ENCODE data around the gene ARHGDIB.

The ARHGDIB gene

DNA sequence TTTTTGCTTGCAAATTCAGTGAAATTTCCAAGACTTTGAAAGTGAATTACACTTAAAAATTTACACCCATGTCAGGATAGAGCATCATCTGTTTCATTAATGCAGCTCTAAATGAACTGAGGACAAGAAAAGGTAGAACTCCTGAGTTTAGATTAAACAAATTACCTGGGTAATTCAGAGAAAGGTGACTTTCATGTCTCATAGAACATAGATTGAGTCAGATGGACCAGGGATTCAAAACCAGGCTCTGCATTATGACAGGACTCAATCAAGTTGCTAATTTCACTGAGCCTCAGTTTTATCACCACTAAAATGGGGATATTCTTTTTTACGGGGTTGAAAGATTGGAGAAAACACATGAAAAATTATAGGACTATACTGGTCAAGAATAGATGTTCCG, 4.5 kb downstream of the ARHGDIB start:
- no peak for DNase-seq

DNA sequence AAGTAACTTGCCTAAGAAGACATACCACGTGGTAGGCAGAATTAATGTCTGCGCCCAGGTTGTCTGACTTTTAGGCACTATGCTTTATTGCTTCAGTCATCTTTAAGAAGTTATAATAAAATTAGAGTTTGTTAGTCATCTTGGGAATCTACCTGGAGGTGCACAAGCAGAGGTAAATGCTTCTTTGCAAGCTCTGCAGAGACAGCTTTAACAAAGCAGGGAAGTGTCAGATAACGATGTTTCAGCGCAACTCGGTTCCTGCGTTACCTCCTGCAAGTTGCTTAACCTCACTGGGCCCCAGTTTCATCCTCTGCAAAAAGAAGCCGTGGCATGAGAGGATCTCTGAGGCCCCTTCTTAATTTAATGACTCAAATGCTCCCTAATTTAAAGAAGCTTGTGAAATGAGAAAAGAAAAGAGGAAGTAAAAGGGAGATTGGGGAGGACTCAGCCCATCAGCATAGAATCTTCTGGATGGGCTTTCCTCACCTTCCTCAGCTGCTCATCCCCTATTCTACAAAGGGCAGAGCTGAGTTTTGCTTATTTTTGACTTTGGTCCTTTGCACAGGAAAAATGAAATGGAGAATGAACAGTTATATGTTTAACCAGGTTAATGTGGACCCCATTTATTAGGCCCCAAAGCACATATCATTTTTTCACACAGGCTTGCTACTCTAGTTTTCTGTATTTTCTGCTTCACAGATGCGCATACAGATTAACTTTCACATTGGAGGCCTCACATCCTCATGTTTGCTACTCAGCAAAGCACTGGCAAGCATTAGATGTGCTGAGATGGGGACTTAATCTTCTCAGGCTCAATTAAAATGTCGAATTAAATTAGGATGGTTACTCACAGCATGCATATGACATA, 5.1 kb downstream of the ARHGDIB start:
- DNase-seq, result peak in 1 of 51 donors; percentile 19

DNA sequence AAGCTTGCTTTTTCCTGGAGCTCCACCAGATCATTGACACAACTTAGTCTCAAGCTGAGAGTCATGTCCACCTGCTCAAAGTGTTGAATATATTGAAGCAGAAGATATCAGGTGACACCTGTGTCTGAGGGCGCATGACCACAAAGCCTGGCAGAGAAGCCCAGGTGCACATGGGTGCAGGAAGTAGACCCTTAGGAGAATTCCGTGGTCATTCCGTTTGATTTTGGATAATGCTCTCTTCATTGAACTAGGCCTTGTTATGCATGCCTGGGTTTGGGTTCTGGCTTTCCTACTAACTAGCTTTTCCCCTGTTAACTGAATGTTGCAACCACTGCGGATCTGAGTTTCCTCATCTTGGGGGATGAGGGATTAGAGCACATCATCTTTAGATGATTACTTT, 7.1 kb downstream of the ARHGDIB start:
- no peak for DNase-seq

DNA sequence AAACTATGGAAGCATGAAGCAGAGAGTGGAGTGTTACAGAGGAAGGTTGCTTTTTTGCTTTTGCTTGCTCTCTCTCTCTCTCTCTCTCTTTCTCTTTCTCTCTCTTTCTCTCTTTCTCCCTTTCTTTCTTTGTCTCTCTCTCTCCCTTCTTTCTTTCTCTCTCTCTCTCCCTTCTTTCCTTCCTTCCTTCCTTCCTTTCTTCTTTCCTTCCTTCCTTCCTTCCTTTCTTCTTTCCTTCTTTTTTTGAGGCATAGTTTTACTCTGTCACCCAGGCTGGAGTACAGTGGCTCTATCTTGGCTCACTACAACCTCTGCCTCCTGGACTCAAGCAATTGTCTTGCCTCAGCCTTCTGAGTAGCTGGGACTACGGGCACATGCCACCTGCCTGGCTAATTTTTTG, 7.6 kb downstream of the ARHGDIB start:
- no peak for DNase-seq

DNA sequence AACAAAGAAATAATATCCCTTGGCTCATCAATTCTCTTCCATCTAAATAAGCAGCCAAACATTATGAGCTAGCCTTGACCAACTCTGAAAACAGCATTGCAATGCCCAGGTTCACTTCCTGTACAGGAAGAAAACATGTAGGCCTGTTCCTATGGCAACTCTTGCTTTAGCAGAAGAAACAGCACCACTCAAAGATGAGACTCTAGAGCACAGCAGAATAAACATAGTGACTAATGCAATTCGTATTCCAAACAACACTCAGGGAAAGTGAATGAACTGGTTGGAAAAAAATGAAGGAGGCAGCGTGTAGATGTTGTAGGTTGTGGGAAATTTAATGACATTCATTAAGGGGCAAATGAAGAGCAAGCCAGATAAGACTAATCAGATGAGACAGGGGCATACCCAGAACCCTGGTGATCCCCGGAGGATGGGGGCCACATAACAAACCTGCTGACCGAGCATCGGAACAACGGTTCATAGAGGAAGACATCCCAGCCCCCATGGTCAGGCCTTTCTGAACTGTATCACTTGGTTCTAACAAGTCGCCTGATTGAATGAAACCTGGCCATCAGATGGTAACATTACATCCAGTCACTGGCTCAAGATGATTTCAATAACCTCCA, 9.0 kb downstream of the ARHGDIB start:
- DNase-seq, result peak in 1 of 51 donors; percentile 12

DNA sequence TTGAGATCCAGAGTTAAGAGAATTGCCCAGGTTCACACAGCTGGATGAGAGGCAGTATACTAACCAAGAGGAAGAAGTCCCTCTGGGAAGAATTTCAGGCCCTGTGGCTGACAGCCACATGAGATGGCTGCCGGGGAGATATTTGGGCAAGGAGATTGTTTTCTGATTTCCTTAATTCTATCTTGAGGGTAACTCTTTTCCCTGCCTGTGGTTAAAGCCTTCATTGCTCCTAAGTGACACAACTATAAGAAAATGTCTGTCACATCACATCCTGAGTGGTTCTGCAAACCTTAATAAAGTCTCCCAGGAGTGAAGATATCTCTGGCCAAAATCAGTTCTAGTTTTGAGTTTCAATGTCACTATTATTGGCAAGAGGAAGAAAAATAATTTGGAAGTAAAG, 9.6 kb downstream of the ARHGDIB start:
- DNase-seq, result no peak

DNA sequence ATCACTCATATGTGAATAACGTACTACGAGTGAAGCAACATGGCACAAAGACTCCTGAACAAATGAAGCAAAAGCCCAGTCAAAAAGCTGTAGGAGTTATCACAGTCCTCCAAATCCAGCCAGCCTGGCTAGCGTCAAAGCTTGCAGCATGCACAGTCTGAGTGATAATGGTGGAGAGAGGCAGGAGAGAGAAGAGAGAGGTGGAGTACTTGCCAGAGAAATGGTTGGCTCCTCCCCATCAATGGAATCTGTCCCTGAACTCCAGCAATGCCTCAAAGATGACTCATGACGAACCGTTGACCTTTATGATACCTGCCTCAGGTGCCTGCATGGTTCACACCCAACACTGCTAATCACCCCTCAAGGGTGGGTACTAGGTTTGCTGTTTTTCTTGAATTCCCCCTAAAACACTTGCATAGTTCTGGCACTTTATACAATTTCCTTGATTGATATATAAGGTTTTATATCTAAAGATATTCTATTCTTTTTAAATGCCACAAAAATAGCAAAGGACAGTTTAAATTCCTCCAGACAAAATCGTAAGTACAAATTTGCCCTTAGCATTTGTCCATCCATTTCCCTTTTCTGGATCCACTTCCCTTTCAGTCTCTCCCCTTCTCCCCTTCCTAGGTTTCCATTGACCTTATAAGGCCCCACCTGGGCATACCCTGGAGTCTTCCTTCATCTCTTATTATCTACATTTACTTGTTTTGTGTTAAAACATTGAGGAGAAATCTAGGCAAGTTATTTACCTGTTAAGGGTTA, 10.2 kb downstream of the ARHGDIB start:
- DNase-seq, result no peak

DNA sequence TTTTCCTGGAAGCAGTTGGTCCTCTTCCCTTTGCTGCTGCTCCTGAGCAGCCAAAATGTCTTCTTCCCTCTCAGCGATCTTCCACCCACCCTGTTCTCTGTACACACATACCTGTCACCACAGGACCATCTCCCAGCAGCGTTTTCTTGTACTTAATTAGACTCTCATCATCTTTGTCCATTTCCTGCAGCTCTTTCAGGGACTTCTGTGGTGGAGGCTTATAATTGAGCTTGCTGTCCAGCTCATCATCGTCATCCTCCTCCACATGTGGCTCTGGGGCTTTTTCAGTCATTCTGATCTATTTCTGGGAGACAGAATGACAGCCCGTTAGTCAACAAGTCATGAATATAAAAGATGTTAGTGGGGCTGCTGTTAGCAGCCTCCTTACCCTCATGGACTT, 11.0 kb downstream of the ARHGDIB start:
- no peak for DNase-seq

DNA sequence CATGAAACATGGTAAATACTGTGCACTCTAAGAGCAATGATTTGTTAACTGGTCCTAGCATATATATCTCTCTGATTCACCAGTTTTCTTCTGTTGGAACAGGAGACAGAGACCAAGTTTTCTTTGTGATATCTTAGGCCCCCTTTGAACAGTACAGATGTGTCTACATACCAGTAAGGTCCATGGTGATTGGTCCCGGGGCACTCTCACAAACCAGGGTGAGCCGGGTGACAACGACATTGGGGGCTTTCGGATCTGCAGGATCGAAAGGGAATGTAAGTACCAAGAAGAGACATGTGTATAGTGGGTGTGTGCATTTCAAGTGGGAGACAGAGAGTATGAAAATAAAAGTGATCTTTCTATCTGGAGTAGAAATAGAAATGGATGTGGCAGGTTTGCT, 11.8 kb downstream of the ARHGDIB start:
- DNase-seq, result no peak

DNA sequence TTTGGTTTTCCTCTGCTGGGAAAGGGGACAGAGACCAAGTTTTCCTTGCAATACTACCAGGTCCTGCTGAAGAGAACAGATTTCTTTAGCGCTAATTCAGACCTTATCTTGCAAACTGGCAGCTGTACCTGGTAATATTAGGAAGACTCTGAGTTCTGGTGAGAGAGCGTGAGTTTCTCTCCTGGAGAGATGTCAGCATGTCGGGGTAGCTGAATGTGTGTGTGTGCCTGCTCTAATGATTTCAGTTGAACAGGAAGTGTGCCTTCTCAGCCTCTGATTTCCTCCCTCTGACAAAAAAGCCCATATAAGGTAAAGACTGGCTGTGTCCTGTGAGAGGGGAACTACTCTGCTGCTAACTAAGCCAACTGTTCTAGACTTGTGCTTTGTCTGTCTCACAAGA, 12.7 kb downstream of the ARHGDIB start:
- peak in 1 of 51 donors; percentile 57 for DNase-seq

DNA sequence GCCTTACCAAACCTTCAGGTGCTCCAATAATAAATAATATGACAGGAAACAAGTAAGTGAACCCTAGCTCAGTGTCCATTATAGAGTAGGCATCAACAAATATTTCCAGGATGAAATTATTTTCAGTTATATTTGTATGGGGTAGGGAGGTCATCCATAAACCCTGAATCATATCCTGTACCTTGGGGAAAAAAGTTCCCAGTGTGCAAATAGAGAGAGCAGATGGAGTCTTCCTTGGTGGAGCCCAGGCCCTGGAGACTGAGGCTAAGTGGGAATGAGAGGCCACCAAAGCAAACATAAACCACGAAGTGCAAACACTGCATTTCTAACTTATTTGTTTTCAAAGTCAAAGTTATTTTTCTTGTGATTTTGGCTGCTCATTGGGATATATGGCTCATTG, 14.5 kb downstream of the ARHGDIB start:
- no peak for DNase-seq

DNA sequence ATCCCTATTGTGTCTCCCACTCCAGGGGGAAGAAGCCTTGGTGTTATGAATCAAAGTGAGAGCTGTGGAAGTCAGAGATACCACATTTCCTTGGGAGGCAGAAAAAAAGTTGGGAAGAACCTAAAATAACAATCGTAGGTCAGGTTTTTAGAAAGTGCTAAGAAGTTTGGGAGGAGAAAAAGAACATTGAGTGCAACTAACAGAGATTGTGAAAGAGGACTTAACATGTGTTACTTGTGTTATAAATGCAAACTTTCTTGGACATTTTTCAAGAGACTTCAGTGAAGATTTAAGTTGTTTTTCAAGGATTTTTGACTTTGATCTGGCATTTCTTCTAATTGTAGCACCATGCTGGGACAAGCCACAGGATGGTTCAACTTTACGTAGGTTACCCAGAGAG, 15.2 kb downstream of the ARHGDIB start:
- DNase-seq, result no peak

DNA sequence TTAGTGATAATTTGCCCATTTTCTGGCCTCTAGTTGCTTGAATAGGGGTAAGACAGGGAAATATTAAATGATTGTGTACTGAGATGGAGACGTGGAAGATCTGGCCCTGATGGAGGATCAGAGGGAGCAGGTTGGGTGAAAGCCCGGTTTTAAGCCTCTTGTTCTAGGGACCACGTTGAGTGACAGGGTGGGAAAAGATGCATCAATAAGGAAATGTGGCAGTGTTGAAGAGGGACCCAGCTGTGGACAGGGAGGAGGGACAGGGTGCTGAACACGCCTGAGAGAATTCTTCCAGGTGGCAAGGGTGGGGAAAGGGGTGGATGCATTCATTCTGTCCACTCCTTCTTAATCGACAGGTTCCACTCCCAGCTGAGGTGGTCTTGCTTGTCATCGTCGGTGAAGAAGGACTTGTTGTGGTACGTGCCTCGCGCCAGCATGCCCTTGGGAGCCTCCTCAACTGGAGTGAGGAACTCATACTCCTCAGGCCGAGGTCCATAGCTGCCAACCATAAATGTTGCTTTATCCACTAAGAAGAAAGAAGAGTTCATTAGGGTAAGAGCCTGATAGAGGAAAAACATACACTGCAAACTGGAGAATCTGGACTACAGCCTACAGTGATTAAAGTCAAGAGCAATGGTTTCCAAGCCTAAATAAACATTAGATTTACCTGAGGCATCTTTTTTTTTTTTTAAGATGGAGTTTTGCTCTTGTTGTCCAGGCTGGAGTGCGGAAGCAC, 19.0 kb downstream of the ARHGDIB start:
- no peak for DNase-seq

DNA sequence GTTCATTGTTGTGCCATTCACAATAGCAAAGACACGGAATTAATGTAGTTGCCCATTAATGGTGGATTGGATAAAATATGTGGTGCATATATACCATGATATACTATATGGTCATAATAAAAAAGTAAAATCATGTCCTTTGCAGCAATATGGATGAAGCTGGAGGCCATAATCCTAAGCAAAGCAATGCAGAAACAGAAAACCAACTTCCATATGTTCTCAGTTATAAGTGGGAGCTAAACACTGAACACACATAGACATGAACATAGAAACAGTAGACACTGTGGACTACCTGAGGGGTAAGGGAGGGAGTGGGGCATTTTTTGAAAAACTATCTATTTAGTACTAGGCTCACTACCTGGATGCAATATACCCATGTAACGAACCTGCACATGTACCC, 20.0 kb downstream of the ARHGDIB start:
- DNase-seq, result no peak

DNA sequence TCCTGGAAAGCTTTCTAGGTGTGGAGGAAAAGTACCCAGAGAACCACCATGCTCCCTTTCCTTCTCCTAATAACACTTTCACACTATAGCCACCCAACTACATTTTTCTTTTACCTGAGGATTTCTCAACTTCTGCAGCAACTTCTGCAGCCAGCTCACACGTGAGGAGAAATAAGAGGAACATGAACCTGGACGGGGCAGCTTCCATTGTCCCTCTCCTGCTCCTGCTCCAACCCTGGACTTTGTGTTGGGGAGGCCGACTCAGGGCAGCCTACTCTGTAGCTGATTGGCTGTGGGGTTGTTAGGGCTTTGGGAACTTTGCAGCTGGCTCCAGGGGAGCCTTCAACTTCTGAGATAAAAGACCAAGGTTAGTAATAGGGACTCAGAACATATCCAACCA, 23.1 kb downstream of the ARHGDIB start, which contains the start of gene ERP27:
Gene ERP27, minus strand, starts transcription at position 237 of the 400 bp plus-strand sequence. Its CDS starts 29 bp downstream, at position 208.
- no peak for DNase-seq

DNA sequence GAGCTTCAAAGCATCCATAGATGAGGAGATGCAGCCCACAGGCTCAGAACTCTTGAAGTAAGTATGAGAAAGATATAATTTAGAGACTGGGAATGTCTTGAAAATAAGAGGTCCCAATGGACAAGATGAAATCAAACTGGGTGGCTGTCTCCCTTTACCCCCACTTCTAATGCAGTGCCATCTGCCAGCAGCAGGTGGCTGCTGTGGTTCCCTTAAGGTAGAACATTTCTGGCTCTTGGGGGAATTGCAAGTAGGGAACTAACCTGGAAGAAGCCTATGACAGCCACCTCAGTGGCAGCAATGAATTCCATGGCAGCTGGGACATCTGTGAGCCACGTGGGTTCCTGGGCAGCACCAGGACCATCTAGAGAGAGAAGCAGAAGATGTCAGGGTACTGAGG, 23.7 kb downstream of the ARHGDIB start:
- no peak for DNase-seq

DNA sequence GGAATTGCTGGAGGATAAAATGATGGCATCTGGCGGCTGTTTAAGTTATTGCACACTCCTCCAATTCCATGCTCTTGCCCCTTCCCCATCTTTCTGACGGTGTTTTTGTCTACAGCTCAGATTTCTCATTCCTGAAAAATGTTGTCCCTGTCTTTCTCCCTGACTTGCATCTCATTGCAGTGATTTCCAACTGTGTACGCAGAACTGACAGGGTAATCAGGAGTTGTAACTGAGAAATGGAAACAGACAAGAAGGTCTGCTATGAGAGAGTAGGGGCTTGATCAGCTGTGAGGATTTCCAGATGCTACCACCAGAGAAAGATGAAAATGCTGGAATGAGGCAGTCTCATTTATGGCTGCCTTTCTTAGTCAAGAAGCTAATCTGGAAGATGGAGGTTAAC, 24.4 kb downstream of the ARHGDIB start:
- DNase-seq, result no peak

DNA sequence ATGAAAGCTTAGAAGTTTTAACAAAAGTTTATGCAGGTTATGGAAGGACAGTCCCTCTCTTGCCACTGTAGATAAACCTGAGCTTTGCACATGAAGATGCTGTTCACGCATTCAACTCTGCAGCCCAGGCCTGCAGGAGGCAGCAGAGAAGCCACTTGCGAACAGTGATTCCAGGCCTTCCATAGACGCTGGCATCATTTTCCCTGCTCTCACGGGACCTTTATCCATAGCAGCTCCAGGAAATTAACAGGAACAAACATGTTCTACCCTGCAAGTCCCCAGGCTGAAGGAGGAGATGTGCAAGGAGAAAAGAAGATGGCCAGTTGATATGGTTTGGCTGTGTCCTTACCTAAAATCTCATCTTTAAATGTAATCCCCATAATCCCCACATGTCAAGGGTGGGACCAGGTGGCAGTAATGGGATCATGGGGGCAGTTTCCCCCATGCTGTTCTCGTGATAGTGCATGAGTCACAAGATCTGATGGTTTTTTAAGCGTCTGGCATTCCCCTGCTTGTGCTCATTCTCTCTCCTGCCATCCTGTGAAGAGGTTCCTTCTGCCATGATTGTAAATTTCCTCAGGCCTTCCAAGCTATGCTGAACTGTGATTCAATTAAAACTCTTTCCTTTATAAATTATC, 25.1 kb downstream of the ARHGDIB start:
- no peak for DNase-seq

DNA sequence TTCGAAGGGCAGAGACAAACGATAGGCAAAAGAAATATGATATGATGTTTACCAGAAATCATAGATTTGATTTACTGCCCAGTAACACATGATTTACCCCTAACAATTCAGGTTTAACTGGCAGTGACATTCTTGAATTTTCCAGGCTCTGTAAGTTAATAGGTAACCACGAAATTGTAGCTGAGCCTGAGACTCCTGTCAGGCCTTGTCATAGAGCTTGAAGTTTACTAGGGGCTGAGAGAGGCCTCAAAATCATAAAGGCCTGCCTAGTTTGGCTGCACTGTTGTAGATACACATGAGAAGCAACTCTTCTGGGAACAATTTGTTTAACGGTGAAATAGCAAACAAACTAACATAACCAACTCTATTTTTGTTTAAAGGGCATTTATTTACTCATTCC, 26.4 kb downstream of the ARHGDIB start:
- no peak for DNase-seq

DNA sequence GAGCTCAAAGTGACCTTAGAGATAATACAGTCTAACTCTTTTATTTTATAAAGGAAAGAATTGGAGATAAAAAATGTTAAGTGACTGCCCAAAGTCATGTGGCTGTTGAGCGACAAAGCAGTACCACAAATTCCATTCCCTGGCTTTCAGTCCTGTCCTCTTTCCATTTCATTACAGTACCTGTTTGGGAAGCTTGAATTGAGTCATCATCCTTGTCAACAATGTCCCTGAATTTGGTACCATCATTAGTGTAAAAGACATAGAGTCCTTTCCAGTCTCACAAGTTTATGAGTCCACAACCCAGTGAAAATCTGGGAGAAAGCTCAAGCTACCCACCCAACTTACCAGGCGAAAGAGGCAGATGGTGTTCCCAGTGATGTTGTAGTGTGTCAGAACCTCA, 26.9 kb downstream of the ARHGDIB start:
- DNase-seq, result no peak
